Endodermal cell (in vitro differentiated cells): ENCODE results near the gene AGR3. TPM values are rescaled to one million over a fixed set of nuclear protein-coding genes. Genes with fewer than 3 reads are reported as not detected.
A peak's percentile ranks its signal among the peaks of the same experiment; 100 is the strongest.
"Not testable (repeated sequence)": the region's sequence is repeated elsewhere in the genome, so short reads cannot be mapped to it uniquely, and the experiment has no call there.

Source experiments
- DNase-seq: peaks from one replicate; pipeline ENCODE4 v3.0.0-alpha.2; 2017
- H3K27ac ChIP-seq: 2 replicates; pipeline ENCODE4 v1.5.1; 2013; ENCODE audit warnings: mild to moderate bottlenecking, low read depth, low read length, moderate library complexity
- H3K27me3 ChIP-seq: 2 replicates; pipeline ENCODE4 v1.6.1; 2013; ENCODE audit warnings: mild to moderate bottlenecking, low read length, moderate library complexity; ENCODE audit not compliant: insufficient read depth, control insufficient read depth, poor library complexity, severe bottlenecking
- H3K36me3 ChIP-seq: 2 replicates; pipeline ENCODE4 v1.7.0; 2013; ENCODE audit warnings: mild to moderate bottlenecking, low read length, moderate library complexity; ENCODE audit not compliant: control insufficient read depth, insufficient read depth
- H3K4me1 ChIP-seq: one replicate; pipeline ENCODE4 v1.7.0; 2013; ENCODE audit warnings: low read length; ENCODE audit not compliant: control insufficient read depth, insufficient read depth
- H3K4me3 ChIP-seq: 2 replicates; pipeline ENCODE4 v1.5.1; 2013; ENCODE audit warnings: mild to moderate bottlenecking, low read length, moderate library complexity
- H3K9ac ChIP-seq: 2 replicates; pipeline ENCODE4 v1.6.1; 2013; ENCODE audit warnings: mild to moderate bottlenecking, low read length, moderate library complexity; ENCODE audit not compliant: poor library complexity, severe bottlenecking; ENCODE audit errors: extremely low read depth
- H3K9me3 ChIP-seq: 2 replicates; pipeline ENCODE4 v1.6.1; 2013; ENCODE audit warnings: mild to moderate bottlenecking, low read length, moderate library complexity; ENCODE audit not compliant: control insufficient read depth
- H3K27ac Mint-ChIP-seq: 2 replicates; pipeline ENCODE4 v1.8.0; 2020; ENCODE audit warnings: mixed read lengths
- H3K27me3 Mint-ChIP-seq: 2 replicates; pipeline ENCODE4 v1.8.0; 2021; ENCODE audit warnings: mild to moderate bottlenecking, mixed read lengths; ENCODE audit not compliant: insufficient read depth
- H3K36me3 Mint-ChIP-seq: 2 replicates; pipeline ENCODE4 v1.8.0; 2020; ENCODE audit warnings: low read depth, mixed read lengths
- H3K4me1 Mint-ChIP-seq: 2 replicates; pipeline ENCODE4 v1.8.0; 2020; ENCODE audit warnings: mixed read lengths
- H3K4me3 Mint-ChIP-seq: 2 replicates; pipeline ENCODE4 v1.8.0; 2020; ENCODE audit warnings: mild to moderate bottlenecking, moderate library complexity, mixed read lengths
- H3K9me3 Mint-ChIP-seq: 2 replicates; pipeline ENCODE4 v1.8.0; 2020; ENCODE audit warnings: mild to moderate bottlenecking, mixed read lengths
- CTCF ChIP-seq: fragments of 200-600 bp; sonication (generic); conservative IDR thresholded peaks from 2 replicates; pipeline ENCODE4 v1.5.0; 2021; ENCODE audit warnings: antibody characterized with exemption, mild to moderate bottlenecking
- WGBS, 2 experiments: methylation state at CpG; one replicate each; pipeline versions ENCODE4 v1.1.5 to v1.1.7; 2013; ENCODE audit warnings: missing lambda C conversion rate in 2 of 2, mixed read lengths in 1 of 2; ENCODE audit not compliant: insufficient coverage in 1 of 2, insufficient read length in 1 of 2; 5-methylcytosine and 5-hydroxymethylcytosine counted together
- total RNA-seq, 2 donors: library from RNA; stranded (reverse); fragmentation: NEBNext Ultra II Directional in 1 of 2; extraction: Animal tissue kit (Norgen Biotek cat#: 25700) in 1 of 2; gene quantifications; 2 replicates in 1 of 2; 3 replicates in 1 of 2; pipeline ENCODE4 v1.2.1, GENCODE V29; 2021

AGR3 gene
- total RNA-seq, 2 donors from 2014 or later = not detected

DNA sequence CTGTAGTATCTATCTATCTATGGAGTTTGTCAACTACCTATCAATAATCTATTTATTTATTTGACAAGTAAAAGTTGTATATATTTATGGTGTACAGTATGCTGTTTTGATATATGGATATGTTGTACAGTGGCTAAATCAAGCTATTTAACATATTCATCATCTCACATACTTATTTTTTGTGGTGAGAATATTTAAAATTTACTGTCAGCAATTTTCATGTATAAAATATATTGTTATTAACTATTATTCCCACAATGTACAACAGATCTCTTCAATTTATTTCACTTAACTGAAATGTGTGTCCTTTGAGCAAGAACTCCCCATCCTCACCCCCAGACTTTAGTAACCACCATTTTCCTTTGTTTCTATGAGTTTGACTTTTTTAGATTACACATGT lies 14.5 kb downstream of the AGR3 start:
- no peaks in the 10 kb centered on the region for H3K27me3 ChIP-seq
- Mint-ChIP-seq H3K27ac (no peak overlapping the region), H3K27me3 (peaks cover 11% of the 10 kb centered on the region), H3K9me3 (no peaks in the 10 kb centered on the region), H3K4me1 (peaks cover 2% of the 10 kb centered on the region), H3K4me3 (no peak overlapping the region), H3K36me3 (no peaks in the 10 kb centered on the region)
- no peaks in the 10 kb centered on the region for H3K36me3 ChIP-seq
- H3K9ac ChIP-seq = no peak overlapping the region
- no peaks in the 10 kb centered on the region for H3K4me1 ChIP-seq
- H3K9me3 ChIP-seq = no peaks in the 10 kb centered on the region
- TF ChIP-seq CTCF = no peak
- no peak overlapping the region for H3K27ac ChIP-seq
- no peak for DNase-seq
- no peak overlapping the region for H3K4me3 ChIP-seq

GRCh38 chr7:16853189-16853588 lies 28.6 kb downstream of the AGR3 start:
- DNase-seq, H3K27ac ChIP-seq, H3K36me3 Mint-ChIP-seq, H3K9me3 Mint-ChIP-seq, H3K4me1 ChIP-seq, H3K27me3 ChIP-seq, H3K9me3 ChIP-seq, H3K27ac Mint-ChIP-seq, H3K9ac ChIP-seq, H3K36me3 ChIP-seq, H3K4me3 ChIP-seq, H3K4me3 Mint-ChIP-seq: not testable (repeated sequence)
- peaks cover 57% of the 10 kb centered on the region for H3K27me3 Mint-ChIP-seq
- H3K4me1 Mint-ChIP-seq = peaks cover 16% of the 10 kb centered on the region
- 89 to 92% methylated on average over 11 of the region's 11 CpGs for WGBS, 2 experiments

GRCh38 chr7:16851829-16852228 lies 30.0 kb downstream of the AGR3 start:
- H3K27ac Mint-ChIP-seq = no peak overlapping the region

More at GRCh38 chr7:16851829-16852228, 30.0 kb downstream of the AGR3 start:
- H3K27me3 Mint-ChIP-seq = peaks cover 65% of the 10 kb centered on the region
- Histone ChIP-seq H3K9me3 (no peaks in the 10 kb centered on the region), H3K4me1 (no peaks in the 10 kb centered on the region), H3K27ac (no peak overlapping the region), H3K4me3 (no peak overlapping the region), H3K27me3 (peaks cover 5% of the 10 kb centered on the region), H3K36me3 (no peaks in the 10 kb centered on the region), H3K9ac (no peak overlapping the region)
- peak; percentile 57 for DNase-seq
- H3K4me3 Mint-ChIP-seq = no peak overlapping the region
- H3K36me3 Mint-ChIP-seq = no peaks in the 10 kb centered on the region
- no peak for TF ChIP-seq CTCF
- 64 to 100% methylated on average over 1 to 2 of the region's 2 CpGs for WGBS, 2 experiments
- peaks cover 21% of the 10 kb centered on the region for H3K4me1 Mint-ChIP-seq
- H3K9me3 Mint-ChIP-seq = no peaks in the 10 kb centered on the region
